ENCODE measurements around the gene BCL11A. TPM values are rescaled to one million over a fixed set of nuclear protein-coding genes. Genes with fewer than 3 reads are reported as not detected.

Gene BCL11A
- total and polyA plus RNA-seq, 2 experiments from 2014 or later, result 57.5 to 77.6 TPM

DNA sequence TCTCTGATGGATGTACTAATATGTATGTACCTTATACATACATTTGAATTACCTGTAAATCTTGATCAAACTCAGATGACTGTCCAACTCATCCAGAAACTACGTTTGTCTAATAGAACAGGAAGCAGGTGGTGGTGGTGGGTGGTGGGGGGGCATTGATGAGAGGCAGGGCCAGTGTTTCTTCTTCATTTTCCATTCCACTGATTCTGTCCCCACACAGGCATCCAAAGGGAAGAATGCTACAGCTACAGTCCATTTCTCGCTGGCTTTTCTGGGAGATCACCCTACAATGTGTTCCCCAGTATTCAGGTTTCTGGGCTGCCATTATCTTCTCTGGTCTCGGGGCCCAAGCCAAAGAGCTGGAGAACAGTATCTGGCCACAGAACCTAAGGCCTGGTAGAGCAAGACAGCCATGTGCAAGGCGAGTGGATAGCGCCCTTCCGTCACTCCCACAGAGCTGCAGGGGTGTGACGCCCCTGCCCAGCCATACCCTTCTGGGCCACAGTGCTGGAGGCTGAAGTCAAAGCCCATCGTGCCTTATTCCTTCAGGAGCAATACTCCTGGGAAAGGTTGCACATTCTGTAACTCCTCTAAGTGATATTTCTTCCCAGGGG is 54.5 kb downstream of the BCL11A start:
- H3K27ac ChIP-seq (ENCODE audit: low read depth), result no peak overlapping the region
- H3K79me2 ChIP-seq (replicated peaks; ENCODE audit: insufficient read depth), result peaks cover 95% of the 10 kb centered on the region
- no peak overlapping the region for H3K4me3 ChIP-seq
- H2AFZ ChIP-seq, result no peak overlapping the region
- H3K9me2 ChIP-seq (ENCODE audit: insufficient read depth), result no peaks in the 10 kb centered on the region
- Mint-ChIP-seq H3K9me3 (no peaks in the 10 kb centered on the region), H3K27me3 (ENCODE audit: insufficient read depth, low read depth, poor library complexity) (peaks cover 8% of the 10 kb centered on the region), H3K27ac (no peak overlapping the region; the same call in 1 of the 2 replicates), H3K36me3 (ENCODE audit: low read depth) (peaks cover 22% of the 10 kb centered on the region), H3K4me1 (peaks cover 57% of the 10 kb centered on the region), H3K4me3 (no peak overlapping the region)
- no peak for TF ChIP-seq POLR2AphosphoS5 (IDR thresholded peaks at IDR 0.05; ENCODE audit: low read depth)
- TF ChIP-seq, protein P1, sequence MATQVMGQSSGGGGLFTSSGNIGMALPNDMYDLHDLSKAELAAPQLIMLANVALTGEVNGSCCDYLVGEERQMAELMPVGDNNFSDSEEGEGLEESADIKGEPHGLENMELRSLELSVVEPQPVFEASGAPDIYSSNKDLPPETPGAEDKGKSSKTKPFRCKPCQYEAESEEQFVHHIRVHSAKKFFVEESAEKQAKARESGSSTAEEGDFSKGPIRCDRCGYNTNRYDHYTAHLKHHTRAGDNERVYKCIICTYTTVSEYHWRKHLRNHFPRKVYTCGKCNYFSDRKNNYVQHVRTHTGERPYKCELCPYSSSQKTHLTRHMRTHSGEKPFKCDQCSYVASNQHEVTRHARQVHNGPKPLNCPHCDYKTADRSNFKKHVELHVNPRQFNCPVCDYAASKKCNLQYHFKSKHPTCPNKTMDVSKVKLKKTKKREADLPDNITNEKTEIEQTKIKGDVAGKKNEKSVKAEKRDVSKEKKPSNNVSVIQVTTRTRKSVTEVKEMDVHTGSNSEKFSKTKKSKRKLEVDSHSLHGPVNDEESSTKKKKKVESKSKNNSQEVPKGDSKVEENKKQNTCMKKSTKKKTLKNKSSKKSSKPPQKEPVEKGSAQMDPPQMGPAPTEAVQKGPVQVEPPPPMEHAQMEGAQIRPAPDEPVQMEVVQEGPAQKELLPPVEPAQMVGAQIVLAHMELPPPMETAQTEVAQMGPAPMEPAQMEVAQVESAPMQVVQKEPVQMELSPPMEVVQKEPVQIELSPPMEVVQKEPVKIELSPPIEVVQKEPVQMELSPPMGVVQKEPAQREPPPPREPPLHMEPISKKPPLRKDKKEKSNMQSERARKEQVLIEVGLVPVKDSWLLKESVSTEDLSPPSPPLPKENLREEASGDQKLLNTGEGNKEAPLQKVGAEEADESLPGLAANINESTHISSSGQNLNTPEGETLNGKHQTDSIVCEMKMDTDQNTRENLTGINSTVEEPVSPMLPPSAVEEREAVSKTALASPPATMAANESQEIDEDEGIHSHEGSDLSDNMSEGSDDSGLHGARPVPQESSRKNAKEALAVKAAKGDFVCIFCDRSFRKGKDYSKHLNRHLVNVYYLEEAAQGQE (IDR thresholded peaks at IDR 0.05; ENCODE audit: unreplicated experiment), result no peak
- TF ChIP-seq EZH2phosphoT487 (IDR thresholded peaks at IDR 0.05; ENCODE audit: unreplicated experiment), result no peak
- no peak for TF ChIP-seq ZNF114 (CRISPR knock-in tag; IDR thresholded peaks at IDR 0.05)
- no peak for TF ChIP-seq CREB1 (CRISPR knock-in tag; IDR thresholded peaks at IDR 0.05; ENCODE audit: low read depth)
- TF ChIP-seq NANOG (IDR thresholded peaks at IDR 0.05; ENCODE audit: borderline replicate concordance), result no peak
- no peak for TF ChIP-seq ZNF331 (CRISPR knock-in tag; IDR thresholded peaks at IDR 0.05; ENCODE audit: low read depth)
- TF ChIP-seq JUNB (IDR thresholded peaks at IDR 0.05; ENCODE audit: unreplicated experiment), result no peak
- TF ChIP-seq, protein P2, sequence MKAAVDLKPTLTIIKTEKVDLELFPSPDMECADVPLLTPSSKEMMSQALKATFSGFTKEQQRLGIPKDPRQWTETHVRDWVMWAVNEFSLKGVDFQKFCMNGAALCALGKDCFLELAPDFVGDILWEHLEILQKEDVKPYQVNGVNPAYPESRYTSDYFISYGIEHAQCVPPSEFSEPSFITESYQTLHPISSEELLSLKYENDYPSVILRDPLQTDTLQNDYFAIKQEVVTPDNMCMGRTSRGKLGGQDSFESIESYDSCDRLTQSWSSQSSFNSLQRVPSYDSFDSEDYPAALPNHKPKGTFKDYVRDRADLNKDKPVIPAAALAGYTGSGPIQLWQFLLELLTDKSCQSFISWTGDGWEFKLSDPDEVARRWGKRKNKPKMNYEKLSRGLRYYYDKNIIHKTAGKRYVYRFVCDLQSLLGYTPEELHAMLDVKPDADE (IDR thresholded peaks at IDR 0.05), result no peak
- TF ChIP-seq, protein P3, sequence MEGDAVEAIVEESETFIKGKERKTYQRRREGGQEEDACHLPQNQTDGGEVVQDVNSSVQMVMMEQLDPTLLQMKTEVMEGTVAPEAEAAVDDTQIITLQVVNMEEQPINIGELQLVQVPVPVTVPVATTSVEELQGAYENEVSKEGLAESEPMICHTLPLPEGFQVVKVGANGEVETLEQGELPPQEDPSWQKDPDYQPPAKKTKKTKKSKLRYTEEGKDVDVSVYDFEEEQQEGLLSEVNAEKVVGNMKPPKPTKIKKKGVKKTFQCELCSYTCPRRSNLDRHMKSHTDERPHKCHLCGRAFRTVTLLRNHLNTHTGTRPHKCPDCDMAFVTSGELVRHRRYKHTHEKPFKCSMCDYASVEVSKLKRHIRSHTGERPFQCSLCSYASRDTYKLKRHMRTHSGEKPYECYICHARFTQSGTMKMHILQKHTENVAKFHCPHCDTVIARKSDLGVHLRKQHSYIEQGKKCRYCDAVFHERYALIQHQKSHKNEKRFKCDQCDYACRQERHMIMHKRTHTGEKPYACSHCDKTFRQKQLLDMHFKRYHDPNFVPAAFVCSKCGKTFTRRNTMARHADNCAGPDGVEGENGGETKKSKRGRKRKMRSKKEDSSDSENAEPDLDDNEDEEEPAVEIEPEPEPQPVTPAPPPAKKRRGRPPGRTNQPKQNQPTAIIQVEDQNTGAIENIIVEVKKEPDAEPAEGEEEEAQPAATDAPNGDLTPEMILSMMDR (conservative IDR thresholded peaks at IDR 0.05; ENCODE audit: low read depth in 2 of 2), result no peak
- no peak for TF ChIP-seq STAT1 (IDR thresholded peaks at IDR 0.05; ENCODE audit: unreplicated experiment)
- no peak for TF ChIP-seq EZH2 (IDR thresholded peaks at IDR 0.05; ENCODE audit: low read depth, unreplicated experiment)
- TF ChIP-seq, protein P4, sequence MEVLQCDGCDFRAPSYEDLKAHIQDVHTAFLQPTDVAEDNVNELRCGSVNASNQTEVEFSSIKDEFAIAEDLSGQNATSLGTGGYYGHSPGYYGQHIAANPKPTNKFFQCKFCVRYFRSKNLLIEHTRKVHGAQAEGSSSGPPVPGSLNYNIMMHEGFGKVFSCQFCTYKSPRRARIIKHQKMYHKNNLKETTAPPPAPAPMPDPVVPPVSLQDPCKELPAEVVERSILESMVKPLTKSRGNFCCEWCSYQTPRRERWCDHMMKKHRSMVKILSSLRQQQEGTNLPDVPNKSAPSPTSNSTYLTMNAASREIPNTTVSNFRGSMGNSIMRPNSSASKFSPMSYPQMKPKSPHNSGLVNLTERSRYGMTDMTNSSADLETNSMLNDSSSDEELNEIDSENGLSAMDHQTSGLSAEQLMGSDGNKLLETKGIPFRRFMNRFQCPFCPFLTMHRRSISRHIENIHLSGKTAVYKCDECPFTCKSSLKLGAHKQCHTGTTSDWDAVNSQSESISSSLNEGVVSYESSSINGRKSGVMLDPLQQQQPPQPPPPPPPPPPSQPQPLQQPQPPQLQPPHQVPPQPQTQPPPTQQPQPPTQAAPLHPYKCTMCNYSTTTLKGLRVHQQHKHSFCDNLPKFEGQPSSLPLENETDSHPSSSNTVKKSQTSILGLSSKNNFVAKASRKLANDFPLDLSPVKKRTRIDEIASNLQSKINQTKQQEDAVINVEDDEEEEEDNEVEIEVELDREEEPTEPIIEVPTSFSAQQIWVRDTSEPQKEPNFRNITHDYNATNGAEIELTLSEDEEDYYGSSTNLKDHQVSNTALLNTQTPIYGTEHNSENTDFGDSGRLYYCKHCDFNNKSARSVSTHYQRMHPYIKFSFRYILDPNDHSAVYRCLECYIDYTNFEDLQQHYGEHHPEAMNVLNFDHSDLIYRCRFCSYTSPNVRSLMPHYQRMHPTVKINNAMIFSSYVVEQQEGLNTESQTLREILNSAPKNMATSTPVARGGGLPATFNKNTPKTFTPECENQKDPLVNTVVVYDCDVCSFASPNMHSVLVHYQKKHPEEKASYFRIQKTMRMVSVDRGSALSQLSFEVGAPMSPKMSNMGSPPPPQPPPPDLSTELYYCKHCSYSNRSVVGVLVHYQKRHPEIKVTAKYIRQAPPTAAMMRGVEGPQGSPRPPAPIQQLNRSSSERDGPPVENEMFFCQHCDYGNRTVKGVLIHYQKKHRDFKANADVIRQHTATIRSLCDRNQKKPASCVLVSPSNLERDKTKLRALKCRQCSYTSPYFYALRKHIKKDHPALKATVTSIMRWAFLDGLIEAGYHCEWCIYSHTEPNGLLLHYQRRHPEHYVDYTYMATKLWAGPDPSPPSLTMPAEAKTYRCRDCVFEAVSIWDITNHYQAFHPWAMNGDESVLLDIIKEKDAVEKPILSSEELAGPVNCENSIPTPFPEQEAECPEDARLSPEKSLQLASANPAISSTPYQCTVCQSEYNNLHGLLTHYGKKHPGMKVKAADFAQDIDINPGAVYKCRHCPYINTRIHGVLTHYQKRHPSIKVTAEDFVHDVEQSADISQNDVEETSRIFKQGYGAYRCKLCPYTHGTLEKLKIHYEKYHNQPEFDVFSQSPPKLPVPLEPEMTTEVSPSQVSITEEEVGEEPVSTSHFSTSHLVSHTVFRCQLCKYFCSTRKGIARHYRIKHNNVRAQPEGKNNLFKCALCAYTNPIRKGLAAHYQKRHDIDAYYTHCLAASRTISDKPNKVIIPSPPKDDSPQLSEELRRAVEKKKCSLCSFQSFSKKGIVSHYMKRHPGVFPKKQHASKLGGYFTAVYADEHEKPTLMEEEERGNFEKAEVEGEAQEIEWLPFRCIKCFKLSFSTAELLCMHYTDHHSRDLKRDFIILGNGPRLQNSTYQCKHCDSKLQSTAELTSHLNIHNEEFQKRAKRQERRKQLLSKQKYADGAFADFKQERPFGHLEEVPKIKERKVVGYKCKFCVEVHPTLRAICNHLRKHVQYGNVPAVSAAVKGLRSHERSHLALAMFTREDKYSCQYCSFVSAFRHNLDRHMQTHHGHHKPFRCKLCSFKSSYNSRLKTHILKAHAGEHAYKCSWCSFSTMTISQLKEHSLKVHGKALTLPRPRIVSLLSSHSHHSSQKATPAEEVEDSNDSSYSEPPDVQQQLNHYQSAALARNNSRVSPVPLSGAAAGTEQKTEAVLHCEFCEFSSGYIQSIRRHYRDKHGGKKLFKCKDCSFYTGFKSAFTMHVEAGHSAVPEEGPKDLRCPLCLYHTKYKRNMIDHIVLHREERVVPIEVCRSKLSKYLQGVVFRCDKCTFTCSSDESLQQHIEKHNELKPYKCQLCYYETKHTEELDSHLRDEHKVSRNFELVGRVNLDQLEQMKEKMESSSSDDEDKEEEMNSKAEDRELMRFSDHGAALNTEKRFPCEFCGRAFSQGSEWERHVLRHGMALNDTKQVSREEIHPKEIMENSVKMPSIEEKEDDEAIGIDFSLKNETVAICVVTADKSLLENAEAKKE (CRISPR knock-in tag; IDR thresholded peaks at IDR 0.05), result no peak
- no peaks in the 10 kb centered on the region for H3K36me3 ChIP-seq (ENCODE audit: insufficient read depth)
- H3K4me1 ChIP-seq (ENCODE audit: insufficient read depth), result peaks cover 27% of the 10 kb centered on the region
- no peaks in the 10 kb centered on the region for H3F3A ChIP-seq (replicated peaks; ENCODE audit: low read depth)
- H3K4me2 ChIP-seq, result no peak overlapping the region
- DNase-seq (ENCODE audit: low spot score) (no peak), ATAC-seq (no peak)
- no peaks in the 10 kb centered on the region for H3K27me3 ChIP-seq (ENCODE audit: insufficient read depth)
- H4K20me1 ChIP-seq (replicated peaks; ENCODE audit: insufficient read depth), result peaks cover 36% of the 10 kb centered on the region

Data from GM23338 (cell line).